ENCODE measurements around the gene CEACAM21. TPM values are rescaled to one million over a fixed set of nuclear protein-coding genes. Genes with fewer than 3 reads are reported as not detected.

Gene CEACAM21
- total RNA-seq, 1 experiment from 2014 or later, result 0.35 TPM

GRCh38 chr19:41623360-41623759 lies 47.4 kb downstream of the CEACAM21 start (continued):
- TF ChIP-seq ZNF219 (CRISPR knock-in tag; IDR thresholded peaks at IDR 0.05; ENCODE audit: borderline replicate concordance), result no peak
- no peak for TF ChIP-seq FOXJ3 (CRISPR knock-in tag; IDR thresholded peaks at IDR 0.05; ENCODE audit: borderline replicate concordance)
- no peak for TF ChIP-seq ARID4B (CRISPR knock-in tag; IDR thresholded peaks at IDR 0.05; ENCODE audit: borderline replicate concordance)
- no peak for TF ChIP-seq USF2 (CRISPR knock-in tag; IDR thresholded peaks at IDR 0.05)

- TF ChIP-seq ZNF512 (CRISPR knock-in tag; IDR thresholded peaks at IDR 0.05; ENCODE audit: borderline replicate concordance) (no peak), ZNF532 (CRISPR knock-in tag; IDR thresholded peaks at IDR 0.05; ENCODE audit: borderline replicate concordance) (no peak), PREB (CRISPR knock-in tag; IDR thresholded peaks at IDR 0.05; ENCODE audit: borderline replicate concordance) (no peak), RELA (CRISPR knock-in tag; IDR thresholded peaks at IDR 0.05; ENCODE audit: borderline replicate concordance) (no peak), USF1 (CRISPR knock-in tag; IDR thresholded peaks at IDR 0.05) (no peak)
- ATAC-seq (no peak), DNase-seq (ENCODE audit: low spot score) (no peak)
Measured at GRCh38 chr19:41624515-41624914, 48.5 kb downstream of the CEACAM21 start.

More at GRCh38 chr19:41624515-41624914, 48.5 kb downstream of the CEACAM21 start:
- no peaks in the 10 kb centered on the region for H3K4me1 Mint-ChIP-seq
- no peak overlapping the region for H3K27ac Mint-ChIP-seq
- CTCF ChIA-PET, result interaction anchor here (0.6 to 1.3 kb wide), 3 partner anchors 22 to 129 kb away, joined by 3 to 4 read pairs (median 3); no protein-coding TSS in a partner anchor
- no peak overlapping the region for H3K4me3 Mint-ChIP-seq
- H3K36me3 Mint-ChIP-seq, result no peaks in the 10 kb centered on the region
- POLR2A ChIA-PET, result no interaction called here
- H3K9me3 Mint-ChIP-seq, result no peaks in the 10 kb centered on the region
- H3K27me3 Mint-ChIP-seq (ENCODE audit: low read depth), result peaks cover 7% of the 10 kb centered on the region

All from WTC11 (cell line).